ENCODE results near the gene CD109.

The CD109 gene

GRCh38 chr6:73873081-73873480 lies 177.1 kb downstream of the CD109 start:
- no peak for TF ChIP-seq ZFX (IDR thresholded peaks at IDR 0.05)
- H3K27ac ChIP-seq, result no peak overlapping the region

Data from C4-2B (cell line).